ENCODE measurements around the gene CEP290. TPM values are rescaled to one million over a fixed set of nuclear protein-coding genes. Genes with fewer than 3 reads are reported as not detected.

Gene CEP290
- total and polyA plus RNA-seq, 2 of the 13 experiments (the other 11 are each of a cell fraction or from before 2014, with no cell fraction given) = 2.4 to 10.8 TPM

DNA sequence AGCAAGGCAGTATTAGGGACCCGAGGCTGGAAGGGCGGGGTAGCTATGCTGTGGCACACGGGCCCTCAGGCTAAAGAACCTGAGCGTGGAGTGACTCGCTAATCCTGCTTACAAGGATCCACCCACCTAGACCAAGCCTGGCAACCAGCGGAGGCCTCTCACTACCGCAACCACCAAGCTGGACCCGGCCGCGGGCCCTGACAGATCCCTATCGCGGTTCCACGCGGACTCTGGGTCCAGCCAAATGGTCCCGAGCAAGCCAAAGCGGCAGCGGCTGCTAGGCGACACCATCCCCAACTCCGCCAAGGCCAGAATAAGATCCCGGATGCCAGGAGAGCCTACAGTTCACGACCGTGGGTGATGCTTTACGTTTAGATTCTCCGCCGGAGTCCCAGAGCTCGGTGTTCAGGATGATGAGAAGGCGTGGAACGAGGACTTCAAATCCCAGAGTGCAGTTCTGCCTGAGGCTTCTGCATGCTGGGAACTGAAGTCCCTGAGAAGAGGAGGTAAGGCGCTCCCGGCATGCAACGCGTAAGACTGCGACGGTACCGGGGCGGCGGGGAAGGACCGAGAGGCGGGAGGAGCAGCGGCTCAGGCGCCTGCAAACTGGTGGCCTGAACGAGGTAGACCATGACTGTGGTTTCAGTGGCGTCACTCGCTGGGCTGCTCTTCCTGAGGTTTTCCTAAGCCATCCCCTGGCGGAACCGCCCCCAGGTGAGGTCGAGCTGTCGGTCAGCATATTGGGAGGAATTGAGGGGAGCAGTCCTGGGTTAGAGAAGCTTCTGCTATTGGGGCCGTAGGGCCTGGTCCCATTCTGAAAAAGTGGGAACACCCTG, at the start of gene CEP290, which contains the start of gene TMTC3 (continued):
- TF ChIP-seq, protein P1, sequence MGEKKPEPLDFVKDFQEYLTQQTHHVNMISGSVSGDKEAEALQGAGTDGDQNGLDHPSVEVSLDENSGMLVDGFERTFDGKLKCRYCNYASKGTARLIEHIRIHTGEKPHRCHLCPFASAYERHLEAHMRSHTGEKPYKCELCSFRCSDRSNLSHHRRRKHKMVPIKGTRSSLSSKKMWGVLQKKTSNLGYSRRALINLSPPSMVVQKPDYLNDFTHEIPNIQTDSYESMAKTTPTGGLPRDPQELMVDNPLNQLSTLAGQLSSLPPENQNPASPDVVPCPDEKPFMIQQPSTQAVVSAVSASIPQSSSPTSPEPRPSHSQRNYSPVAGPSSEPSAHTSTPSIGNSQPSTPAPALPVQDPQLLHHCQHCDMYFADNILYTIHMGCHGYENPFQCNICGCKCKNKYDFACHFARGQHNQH (CRISPR knock-in tag; IDR thresholded peaks at IDR 0.05) = peak; percentile 88
- TF ChIP-seq ZNF556 (CRISPR knock-in tag; IDR thresholded peaks at IDR 0.05; ENCODE audit: borderline replicate concordance) (peak; percentile 69; the same call in 1 of the 2 replicates), EP300 (IDR thresholded peaks at IDR 0.05; ENCODE audit: low read depth in 2 of 2, low read length in 2 of 2) (0 out of 4 replicates have a peak, but pooled peaks of 1 of the 2 experiments have one; percentile 12), EP300 (CRISPR knock-in tag; IDR thresholded peaks at IDR 0.05; ENCODE audit: borderline replicate concordance) (no peak), ZNF33B (CRISPR knock-in tag; IDR thresholded peaks at IDR 0.05) (no peak; the same call in 1 of the 2 replicates), RFX1 (IDR thresholded peaks at IDR 0.05) (peak; percentile 87), ZNF264 (CRISPR knock-in tag; IDR thresholded peaks at IDR 0.05) (peak; percentile 41; the same call in 1 of the 2 replicates), HMG20A (CRISPR knock-in tag; IDR thresholded peaks at IDR 0.05; ENCODE audit: borderline replicate concordance) (peak; percentile 39; the same call in 1 of the 2 replicates), ZNF205 (CRISPR knock-in tag; IDR thresholded peaks at IDR 0.05) (0 out of 2 replicates have a peak, but pooled peaks have one; percentile 24), GATAD1 (CRISPR knock-in tag; IDR thresholded peaks at IDR 0.05) (peak; percentile 84), ZNF709 (CRISPR knock-in tag; IDR thresholded peaks at IDR 0.05) (peak; percentile 87), PITX1 (CRISPR knock-in tag; IDR thresholded peaks at IDR 0.05) (peak; percentile 85), CC2D1A (CRISPR knock-in tag; IDR thresholded peaks at IDR 0.05) (peak; percentile 10; the same call in 1 of the 2 replicates), PHF8 (CRISPR knock-in tag; IDR thresholded peaks at IDR 0.05) (peak; percentile 84), ZNF160 (CRISPR knock-in tag; IDR thresholded peaks at IDR 0.05) (peak; percentile 59; the same call in 1 of the 2 replicates)
- TF ChIP-seq, protein P2, sequence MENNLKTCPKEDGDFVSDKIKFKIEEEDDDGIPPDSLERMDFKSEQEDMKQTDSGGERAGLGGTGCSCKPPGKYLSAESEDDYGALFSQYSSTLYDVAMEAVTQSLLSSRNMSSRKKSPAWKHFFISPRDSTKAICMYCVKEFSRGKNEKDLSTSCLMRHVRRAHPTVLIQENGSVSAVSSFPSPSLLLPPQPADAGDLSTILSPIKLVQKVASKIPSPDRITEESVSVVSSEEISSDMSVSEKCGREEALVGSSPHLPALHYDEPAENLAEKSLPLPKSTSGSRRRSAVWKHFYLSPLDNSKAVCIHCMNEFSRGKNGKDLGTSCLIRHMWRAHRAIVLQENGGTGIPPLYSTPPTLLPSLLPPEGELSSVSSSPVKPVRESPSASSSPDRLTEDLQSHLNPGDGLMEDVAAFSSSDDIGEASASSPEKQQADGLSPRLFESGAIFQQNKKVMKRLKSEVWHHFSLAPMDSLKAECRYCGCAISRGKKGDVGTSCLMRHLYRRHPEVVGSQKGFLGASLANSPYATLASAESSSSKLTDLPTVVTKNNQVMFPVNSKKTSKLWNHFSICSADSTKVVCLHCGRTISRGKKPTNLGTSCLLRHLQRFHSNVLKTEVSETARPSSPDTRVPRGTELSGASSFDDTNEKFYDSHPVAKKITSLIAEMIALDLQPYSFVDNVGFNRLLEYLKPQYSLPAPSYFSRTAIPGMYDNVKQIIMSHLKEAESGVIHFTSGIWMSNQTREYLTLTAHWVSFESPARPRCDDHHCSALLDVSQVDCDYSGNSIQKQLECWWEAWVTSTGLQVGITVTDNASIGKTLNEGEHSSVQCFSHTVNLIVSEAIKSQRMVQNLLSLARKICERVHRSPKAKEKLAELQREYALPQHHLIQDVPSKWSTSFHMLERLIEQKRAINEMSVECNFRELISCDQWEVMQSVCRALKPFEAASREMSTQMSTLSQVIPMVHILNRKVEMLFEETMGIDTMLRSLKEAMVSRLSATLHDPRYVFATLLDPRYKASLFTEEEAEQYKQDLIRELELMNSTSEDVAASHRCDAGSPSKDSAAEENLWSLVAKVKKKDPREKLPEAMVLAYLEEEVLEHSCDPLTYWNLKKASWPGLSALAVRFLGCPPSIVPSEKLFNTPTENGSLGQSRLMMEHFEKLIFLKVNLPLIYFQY (CRISPR knock-in tag; IDR thresholded peaks at IDR 0.05; ENCODE audit: borderline replicate concordance) = peak; percentile 93
- TF ChIP-seq, protein P3, sequence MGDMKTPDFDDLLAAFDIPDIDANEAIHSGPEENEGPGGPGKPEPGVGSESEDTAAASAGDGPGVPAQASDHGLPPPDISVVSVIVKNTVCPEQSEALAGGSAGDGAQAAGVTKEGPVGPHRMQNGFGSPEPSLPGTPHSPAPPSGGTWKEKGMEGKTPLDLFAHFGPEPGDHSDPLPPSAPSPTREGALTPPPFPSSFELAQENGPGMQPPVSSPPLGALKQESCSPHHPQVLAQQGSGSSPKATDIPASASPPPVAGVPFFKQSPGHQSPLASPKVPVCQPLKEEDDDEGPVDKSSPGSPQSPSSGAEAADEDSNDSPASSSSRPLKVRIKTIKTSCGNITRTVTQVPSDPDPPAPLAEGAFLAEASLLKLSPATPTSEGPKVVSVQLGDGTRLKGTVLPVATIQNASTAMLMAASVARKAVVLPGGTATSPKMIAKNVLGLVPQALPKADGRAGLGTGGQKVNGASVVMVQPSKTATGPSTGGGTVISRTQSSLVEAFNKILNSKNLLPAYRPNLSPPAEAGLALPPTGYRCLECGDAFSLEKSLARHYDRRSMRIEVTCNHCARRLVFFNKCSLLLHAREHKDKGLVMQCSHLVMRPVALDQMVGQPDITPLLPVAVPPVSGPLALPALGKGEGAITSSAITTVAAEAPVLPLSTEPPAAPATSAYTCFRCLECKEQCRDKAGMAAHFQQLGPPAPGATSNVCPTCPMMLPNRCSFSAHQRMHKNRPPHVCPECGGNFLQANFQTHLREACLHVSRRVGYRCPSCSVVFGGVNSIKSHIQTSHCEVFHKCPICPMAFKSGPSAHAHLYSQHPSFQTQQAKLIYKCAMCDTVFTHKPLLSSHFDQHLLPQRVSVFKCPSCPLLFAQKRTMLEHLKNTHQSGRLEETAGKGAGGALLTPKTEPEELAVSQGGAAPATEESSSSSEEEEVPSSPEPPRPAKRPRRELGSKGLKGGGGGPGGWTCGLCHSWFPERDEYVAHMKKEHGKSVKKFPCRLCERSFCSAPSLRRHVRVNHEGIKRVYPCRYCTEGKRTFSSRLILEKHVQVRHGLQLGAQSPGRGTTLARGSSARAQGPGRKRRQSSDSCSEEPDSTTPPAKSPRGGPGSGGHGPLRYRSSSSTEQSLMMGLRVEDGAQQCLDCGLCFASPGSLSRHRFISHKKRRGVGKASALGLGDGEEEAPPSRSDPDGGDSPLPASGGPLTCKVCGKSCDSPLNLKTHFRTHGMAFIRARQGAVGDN (CRISPR knock-in tag; IDR thresholded peaks at IDR 0.05) = peak; percentile 92
- TF ChIP-seq, protein P4, sequence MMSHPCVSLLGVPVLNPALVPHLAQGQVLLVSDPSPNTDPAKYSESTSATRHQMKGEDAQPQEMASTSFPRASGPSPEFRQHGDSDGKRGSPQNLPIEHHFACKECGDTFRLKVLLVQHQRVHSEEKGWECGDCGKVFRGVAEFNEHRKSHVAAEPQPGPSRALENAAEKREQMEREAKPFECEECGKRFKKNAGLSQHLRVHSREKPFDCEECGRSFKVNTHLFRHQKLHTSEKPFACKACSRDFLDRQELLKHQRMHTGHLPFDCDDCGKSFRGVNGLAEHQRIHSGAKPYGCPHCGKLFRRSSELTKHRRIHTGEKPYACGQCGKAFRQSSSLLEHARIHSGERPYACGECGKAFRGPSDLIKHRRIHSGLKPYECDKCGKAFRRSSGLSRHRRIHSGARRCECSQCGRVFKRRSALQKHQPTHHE (CRISPR knock-in tag; IDR thresholded peaks at IDR 0.05; ENCODE audit: borderline replicate concordance) = 0 out of 2 replicates have a peak, but pooled peaks have one; percentile 40
